AG10803 (cell line): Measurements from ENCODE around the gene TBC1D8.
"Not testable (repeated sequence)": the region's sequence is repeated elsewhere in the genome, so short reads cannot be mapped to it uniquely, and the experiment has no call there.

ENCODE experiments used
- DNase-seq: peaks from one replicate; pipeline ENCODE4 v3.0.0; 2010; ENCODE audit warnings: low read depth
- H3K4me3 ChIP-seq: 2 replicates; pipeline ENCODE4 v1.5.1; 2011; ENCODE audit warnings: mild to moderate bottlenecking, low read length, control low read depth
- TF ChIP-seq, protein P1 (sequence below): conservative IDR thresholded peaks from 2 replicates; pipeline ENCODE4 v1.5.1; 2011; ENCODE audit warnings: mild to moderate bottlenecking, low read length, control low read depth, inconsistent platforms

The TBC1D8 gene

DNA sequence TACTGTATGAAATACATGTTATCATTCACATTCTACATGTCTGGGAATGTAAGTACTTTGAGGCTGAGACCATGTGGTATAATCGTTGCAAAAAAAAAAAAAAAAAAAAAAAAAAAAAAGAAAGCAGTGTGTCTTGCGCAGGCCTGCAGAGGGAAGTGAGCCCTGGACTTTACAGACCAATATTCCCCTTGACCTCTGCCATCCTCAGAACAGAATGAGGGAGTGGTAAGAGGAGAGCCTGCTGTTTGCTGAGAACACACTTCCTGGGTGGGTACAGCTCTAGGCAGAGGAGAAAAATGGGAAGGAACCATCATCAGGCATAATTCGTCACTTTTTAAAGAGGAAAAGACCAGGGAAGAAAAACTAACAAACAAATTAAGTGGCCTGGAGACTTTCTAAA is 28.8 kb upstream of the TBC1D8 start:
- DNase-seq, result no peak
- TF ChIP-seq, protein P1, sequence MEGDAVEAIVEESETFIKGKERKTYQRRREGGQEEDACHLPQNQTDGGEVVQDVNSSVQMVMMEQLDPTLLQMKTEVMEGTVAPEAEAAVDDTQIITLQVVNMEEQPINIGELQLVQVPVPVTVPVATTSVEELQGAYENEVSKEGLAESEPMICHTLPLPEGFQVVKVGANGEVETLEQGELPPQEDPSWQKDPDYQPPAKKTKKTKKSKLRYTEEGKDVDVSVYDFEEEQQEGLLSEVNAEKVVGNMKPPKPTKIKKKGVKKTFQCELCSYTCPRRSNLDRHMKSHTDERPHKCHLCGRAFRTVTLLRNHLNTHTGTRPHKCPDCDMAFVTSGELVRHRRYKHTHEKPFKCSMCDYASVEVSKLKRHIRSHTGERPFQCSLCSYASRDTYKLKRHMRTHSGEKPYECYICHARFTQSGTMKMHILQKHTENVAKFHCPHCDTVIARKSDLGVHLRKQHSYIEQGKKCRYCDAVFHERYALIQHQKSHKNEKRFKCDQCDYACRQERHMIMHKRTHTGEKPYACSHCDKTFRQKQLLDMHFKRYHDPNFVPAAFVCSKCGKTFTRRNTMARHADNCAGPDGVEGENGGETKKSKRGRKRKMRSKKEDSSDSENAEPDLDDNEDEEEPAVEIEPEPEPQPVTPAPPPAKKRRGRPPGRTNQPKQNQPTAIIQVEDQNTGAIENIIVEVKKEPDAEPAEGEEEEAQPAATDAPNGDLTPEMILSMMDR, result no peak
- no peak overlapping the region for H3K4me3 ChIP-seq

DNA sequence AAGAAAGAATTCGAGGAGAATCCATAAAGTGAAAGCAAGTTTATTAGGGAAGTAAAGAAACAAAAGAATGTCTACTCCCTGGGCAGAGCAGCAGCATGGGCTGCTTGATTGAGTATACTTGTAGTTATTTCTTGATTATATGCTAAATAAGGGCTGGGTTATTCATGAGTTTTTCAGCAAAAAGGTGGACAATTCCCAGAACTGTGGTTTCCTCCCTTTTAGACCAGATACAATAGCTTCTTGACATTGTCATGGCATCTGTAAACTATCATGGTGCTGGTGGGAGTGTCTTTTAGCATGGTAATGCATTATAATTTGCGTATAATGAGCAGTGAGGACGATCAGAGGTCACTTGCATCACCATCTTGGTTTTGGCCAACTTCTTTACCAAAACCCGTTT is 25.6 kb upstream of the TBC1D8 start:
- DNase-seq, result no peak
- no peak overlapping the region for H3K4me3 ChIP-seq
- TF ChIP-seq, protein P1, result no peak

DNA sequence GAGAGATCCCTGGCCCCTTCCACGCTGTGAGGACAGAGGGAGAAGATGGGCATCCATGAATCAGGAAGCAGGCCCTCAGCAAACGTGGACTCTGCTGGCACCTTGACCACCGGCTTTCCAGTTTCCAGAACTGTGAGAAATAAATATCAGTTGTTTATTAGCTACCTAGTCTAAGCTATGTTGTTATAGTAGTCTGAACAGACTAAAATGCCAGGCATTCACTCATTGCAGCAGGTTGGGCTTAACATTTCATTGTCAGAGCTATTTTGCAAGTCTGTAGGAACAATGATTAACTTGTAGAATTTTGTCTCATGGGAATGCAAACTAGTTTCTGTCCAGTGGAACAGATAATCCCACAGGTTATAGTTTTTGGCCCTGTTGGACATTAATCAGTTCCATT is 24.8 kb upstream of the TBC1D8 start:
- TF ChIP-seq, protein P1, result no peak
- peak; percentile 38 for DNase-seq

DNA sequence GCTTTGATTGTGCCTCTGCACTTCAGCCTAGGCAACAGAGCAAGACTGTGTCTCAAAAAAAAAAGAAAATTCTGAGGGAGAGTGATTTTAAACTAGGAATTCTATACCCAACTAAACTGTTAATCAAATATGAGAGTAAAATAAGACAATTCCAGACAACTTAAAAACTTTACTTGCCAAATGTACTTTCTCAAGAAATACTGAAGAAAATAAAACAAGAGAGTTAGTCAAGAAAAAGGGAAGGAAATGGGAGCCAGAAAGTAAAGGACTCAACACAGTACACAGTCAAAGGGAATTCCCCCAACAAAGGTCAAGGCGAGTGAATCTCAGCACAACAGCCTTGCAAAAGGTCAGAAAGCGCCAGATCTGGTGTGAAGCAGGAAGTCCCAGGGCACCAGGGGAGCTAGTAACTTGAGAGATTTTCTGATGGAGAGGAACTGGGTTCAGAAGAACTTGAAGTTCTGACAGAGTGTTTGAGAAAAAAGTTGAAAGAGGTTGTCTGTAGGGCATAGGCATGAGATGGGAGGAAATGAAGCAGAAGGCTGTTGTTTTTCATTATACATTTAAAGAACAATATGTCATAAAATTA is 22.6 kb upstream of the TBC1D8 start:
- TF ChIP-seq, protein P1, result no peak
- no peak for DNase-seq
- H3K4me3 ChIP-seq, result no peak overlapping the region

More for the DNA sequence above, 24.8 kb upstream of the TBC1D8 start:
- H3K4me3 ChIP-seq, result no peak overlapping the region

DNA sequence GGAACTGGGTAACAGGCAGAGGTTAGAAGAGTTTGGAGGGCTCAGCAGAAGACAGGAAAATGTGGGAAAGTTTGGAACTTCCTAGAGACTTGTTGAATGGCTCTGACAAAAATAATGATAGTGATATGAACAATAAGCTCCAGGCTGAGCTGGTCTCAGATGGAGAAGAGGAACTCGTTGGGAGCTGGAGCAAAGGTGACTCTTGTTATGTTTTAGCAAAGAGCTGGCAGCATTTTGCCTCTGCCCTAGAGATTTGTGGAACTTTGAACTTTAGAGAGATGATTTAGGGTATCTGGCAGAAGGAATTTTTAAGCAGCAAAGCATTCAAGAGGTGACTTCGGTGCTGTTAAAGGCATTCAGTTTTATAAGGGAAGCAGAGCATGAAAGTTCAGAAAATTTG is 18.6 kb upstream of the TBC1D8 start:
- H3K4me3 ChIP-seq, DNase-seq: not testable (repeated sequence)

DNA sequence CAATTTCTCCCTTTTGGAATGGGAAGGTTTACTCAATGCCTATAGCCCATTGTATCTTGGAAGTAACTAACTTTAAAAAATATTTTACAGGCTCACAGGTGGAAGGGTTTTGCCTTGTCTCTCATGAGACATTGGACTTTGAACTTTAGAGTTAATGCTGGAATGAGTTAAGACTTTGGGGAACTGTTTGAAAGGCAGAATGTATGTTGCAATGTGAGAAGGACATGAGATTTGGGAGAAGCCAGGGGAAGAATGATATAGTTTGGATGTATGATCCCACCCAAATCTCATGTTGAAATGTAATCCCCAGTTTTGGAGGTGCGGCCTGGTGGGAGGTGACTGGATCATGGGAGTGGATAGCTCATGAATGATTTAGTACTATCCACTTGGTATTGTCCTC is 17.5 kb upstream of the TBC1D8 start:
- TF ChIP-seq, protein P1, result no peak
- no peak for DNase-seq
- no peak overlapping the region for H3K4me3 ChIP-seq

DNA sequence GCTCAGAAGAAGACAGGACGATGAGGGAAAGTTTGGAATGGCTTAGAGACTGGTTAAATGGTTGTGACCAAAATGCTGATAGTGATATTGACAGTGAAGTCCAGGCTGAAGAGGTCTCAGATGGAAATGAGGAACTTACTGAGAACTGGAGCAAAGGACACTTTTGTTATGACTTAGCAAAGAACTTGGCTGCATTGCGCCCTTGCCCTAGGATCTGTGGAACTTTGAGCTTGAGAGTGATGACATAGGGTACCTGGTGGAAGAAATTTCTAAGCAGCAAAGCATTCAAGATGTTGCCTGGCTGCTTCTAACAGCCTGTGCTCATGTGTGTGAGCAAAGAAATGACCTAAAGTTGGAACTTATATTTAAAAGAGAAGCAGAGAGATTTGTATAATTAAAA is 16.4 kb upstream of the TBC1D8 start:
- not testable (repeated sequence) for DNase-seq, H3K4me3 ChIP-seq

DNA sequence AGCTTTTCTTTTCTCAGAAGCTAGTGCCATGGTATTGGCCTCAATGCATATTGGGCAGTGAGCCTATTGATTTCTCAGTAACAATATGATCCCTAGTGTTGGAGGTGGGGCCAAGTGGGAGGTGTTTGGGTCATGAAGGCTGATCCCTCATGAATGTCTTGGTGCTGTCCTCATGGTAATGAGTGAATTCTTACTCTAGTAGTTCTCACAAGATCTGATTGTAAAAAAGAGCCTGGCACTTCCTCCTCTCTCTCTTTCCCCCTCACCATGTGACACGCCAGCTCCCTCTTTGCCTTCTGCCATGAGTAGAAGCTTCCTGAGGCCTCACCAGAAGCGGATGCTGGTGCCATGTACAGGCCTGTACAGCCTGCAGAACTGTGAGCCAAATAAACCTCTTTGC is 12.8 kb upstream of the TBC1D8 start:
- TF ChIP-seq, protein P1, result no peak
- no peak overlapping the region for H3K4me3 ChIP-seq
- DNase-seq, result no peak
